ENCODE results near the gene MARCHF9.

MARCHF9 gene

GRCh38 chr12:57761391-57761998 lies 6.6 kb downstream of the MARCHF9 start:
- DNase-seq (ENCODE audit: low read depth) = no peak
- no peak overlapping the region for H3K4me3 ChIP-seq (ENCODE audit: low read depth, low read length)
- TF ChIP-seq MYC (IDR thresholded peaks at IDR 0.05; ENCODE audit: low read depth, low read length) (no peak), MAX (IDR thresholded peaks at IDR 0.05; ENCODE audit: low read depth, low read length) (no peak), POLR2A (IDR thresholded peaks at IDR 0.05; ENCODE audit: extremely low read depth, insufficient read length) (no peak)
- TF ChIP-seq, protein P1, sequence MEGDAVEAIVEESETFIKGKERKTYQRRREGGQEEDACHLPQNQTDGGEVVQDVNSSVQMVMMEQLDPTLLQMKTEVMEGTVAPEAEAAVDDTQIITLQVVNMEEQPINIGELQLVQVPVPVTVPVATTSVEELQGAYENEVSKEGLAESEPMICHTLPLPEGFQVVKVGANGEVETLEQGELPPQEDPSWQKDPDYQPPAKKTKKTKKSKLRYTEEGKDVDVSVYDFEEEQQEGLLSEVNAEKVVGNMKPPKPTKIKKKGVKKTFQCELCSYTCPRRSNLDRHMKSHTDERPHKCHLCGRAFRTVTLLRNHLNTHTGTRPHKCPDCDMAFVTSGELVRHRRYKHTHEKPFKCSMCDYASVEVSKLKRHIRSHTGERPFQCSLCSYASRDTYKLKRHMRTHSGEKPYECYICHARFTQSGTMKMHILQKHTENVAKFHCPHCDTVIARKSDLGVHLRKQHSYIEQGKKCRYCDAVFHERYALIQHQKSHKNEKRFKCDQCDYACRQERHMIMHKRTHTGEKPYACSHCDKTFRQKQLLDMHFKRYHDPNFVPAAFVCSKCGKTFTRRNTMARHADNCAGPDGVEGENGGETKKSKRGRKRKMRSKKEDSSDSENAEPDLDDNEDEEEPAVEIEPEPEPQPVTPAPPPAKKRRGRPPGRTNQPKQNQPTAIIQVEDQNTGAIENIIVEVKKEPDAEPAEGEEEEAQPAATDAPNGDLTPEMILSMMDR (IDR thresholded peaks at IDR 0.05; ENCODE audit: low read depth, low read length) = no peak

GRCh38 chr12:57762463-57762862 lies 7.6 kb downstream of the MARCHF9 start:
- no peak for DNase-seq (ENCODE audit: low read depth)
- TF ChIP-seq MAX (IDR thresholded peaks at IDR 0.05; ENCODE audit: low read depth, low read length) (no peak), POLR2A (IDR thresholded peaks at IDR 0.05; ENCODE audit: extremely low read depth, insufficient read length) (no peak), MYC (IDR thresholded peaks at IDR 0.05; ENCODE audit: low read depth, low read length) (no peak)
- TF ChIP-seq, protein P1 (IDR thresholded peaks at IDR 0.05; ENCODE audit: low read depth, low read length) = no peak
- no peak overlapping the region for H3K4me3 ChIP-seq (ENCODE audit: low read depth, low read length)

- TF ChIP-seq, protein P1 (IDR thresholded peaks at IDR 0.05; ENCODE audit: low read depth, low read length) = no peak
- TF ChIP-seq MYC (IDR thresholded peaks at IDR 0.05; ENCODE audit: low read depth, low read length) (no peak), POLR2A (IDR thresholded peaks at IDR 0.05; ENCODE audit: extremely low read depth, insufficient read length) (no peak), MAX (IDR thresholded peaks at IDR 0.05; ENCODE audit: low read depth, low read length) (no peak)
- H3K4me3 ChIP-seq (ENCODE audit: low read depth, low read length) = no peak overlapping the region
- DNase-seq (ENCODE audit: low read depth) = no peak
Measured at GRCh38 chr12:57763881-57764661, 9.2 kb downstream of the MARCHF9 start.

DNA sequence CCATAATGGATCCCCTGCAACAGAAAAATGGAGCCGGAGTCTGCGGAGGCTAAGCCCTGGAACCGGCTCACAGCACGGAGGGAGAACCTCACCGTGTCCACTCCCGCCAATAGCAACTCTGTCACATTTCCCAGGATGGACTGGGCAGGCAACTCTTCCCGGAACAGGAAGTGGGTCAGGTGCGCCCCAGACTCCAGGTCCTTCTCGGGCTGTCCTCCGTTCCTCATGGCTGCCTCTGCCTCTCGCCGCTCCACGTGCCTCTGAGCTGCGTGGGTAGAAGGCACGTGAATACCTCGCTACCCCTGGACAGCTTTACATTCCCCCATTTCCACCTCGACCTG lies 9.7 kb downstream of the MARCHF9 start:
- TF ChIP-seq POLR2A (IDR thresholded peaks at IDR 0.05; ENCODE audit: extremely low read depth, insufficient read length) (no peak), MYC (IDR thresholded peaks at IDR 0.05; ENCODE audit: low read depth, low read length) (no peak), MAX (IDR thresholded peaks at IDR 0.05; ENCODE audit: low read depth, low read length) (no peak)
- TF ChIP-seq, protein P1 (IDR thresholded peaks at IDR 0.05; ENCODE audit: low read depth, low read length) = no peak
- DNase-seq (ENCODE audit: low read depth) = no peak
- H3K4me3 ChIP-seq (ENCODE audit: low read depth, low read length) = no peak overlapping the region

DNA sequence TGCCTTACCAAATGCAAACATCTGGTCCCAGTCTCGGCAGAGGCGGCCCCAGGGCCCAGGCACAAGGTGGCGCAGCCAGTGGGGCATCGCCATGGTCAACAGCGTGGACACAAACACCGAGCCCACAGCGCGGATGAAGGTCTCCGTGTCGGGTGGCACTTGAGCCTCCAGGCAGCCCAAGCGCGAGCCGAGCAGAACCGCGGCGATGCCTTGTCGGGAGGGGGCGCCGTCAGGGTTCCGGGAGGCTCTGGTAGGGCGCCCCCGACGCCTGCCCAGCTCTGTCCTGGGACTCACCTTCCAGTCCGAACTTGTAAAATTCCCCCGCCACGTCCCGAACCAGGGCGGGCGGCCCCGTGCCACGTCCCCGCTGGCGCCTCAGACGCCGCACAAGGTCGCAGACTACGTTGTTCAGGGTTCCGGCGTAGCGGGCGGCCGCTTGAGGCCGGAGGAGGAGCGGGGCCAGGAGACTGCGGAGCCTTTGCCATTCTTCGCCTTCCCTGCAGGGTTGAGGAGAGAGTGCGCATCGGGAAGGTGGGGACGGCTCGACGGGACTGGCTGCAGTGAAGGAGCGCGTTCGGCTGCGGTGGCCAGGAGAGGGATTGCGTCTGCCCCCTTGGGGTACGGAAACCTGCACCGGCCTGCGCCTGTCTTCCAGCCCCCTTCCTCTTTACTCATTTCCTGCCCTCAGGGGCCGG lies 10.2 kb downstream of the MARCHF9 start:
- peak; percentile 65 for DNase-seq (ENCODE audit: low read depth)
- no peak for TF ChIP-seq MAX (IDR thresholded peaks at IDR 0.05; ENCODE audit: low read depth, low read length)
- TF ChIP-seq, protein P1 (IDR thresholded peaks at IDR 0.05; ENCODE audit: low read depth, low read length) = peak; percentile 35
- no peak overlapping the region for H3K4me3 ChIP-seq (ENCODE audit: low read depth, low read length)

Data from NB4 (cell line).